RWPE1 (cell line): ENCODE results near the gene SLC26A6.
A peak's percentile ranks its signal among the peaks of the same experiment; 100 is the strongest.

Experiments used
- CTCF ChIA-PET: fragments of 350-600 bp; sonication (Branson Sonifier 250); formaldehyde crosslinking; extraction: SDS; loops from one replicate; lab custom pipeline; 2021; lab: Yijun Ruan, JAX
- POLR2A ChIA-PET: fragments of 400-600 bp; formaldehyde crosslinking; extraction: SDS; loops from one replicate; lab custom pipeline; 2020; ENCODE audit warnings: antibody characterized with exemption; ENCODE audit not compliant: low non-redundant PET; lab: Yijun Ruan, JAX
- DNase-seq: peaks from one replicate; pipeline ENCODE4 v3.0.0; 2012; ENCODE audit warnings: low spot score
- H3K27ac ChIP-seq: fragments of 450-650 bp; 2 replicates; pipeline ENCODE4 v1.5.1; 2017
- TF ChIP-seq, protein P1 (sequence below): fragments of 450-650 bp; conservative IDR thresholded peaks from 2 replicates; pipeline ENCODE4 v1.5.1; 2017; ENCODE audit warnings: low read depth, mild to moderate bottlenecking

SLC26A6 gene

DNA sequence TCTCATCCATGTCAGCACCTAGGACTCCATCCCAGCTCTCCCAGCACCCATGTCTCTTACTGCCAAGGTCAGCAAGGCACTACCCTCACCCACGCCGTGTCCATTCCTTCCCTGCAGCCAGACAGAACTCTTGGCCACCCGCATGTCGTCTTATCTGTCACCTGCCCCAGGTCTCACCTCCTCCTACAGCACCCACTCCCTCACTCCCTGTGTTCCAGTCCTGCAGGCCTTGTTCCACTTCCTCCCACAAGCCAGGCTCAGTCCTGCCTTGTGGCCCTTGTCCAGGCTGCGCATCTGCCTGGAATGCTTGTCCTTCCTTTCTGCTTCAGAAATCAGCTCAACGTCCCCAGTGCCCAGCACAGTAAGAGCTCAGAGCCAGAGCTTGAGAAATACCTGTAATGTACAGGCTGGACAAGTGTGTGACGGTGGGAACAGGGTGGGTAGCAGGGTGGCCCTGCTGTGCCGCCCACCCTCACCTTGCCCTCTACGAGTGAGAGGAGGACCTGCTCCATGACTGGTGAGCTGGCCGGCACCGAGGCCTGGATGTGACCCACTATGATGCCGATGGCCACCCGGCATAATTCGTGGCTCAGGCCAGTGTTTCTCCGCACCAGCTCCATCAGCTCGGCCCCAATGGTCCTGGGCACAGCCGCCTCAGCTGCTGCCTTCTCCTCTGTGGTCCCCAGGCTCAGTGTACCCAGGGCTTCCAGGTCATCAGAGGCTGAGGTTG is 45.7 kb upstream of the SLC26A6 start:
- no peak for DNase-seq
- TF ChIP-seq, protein P1, sequence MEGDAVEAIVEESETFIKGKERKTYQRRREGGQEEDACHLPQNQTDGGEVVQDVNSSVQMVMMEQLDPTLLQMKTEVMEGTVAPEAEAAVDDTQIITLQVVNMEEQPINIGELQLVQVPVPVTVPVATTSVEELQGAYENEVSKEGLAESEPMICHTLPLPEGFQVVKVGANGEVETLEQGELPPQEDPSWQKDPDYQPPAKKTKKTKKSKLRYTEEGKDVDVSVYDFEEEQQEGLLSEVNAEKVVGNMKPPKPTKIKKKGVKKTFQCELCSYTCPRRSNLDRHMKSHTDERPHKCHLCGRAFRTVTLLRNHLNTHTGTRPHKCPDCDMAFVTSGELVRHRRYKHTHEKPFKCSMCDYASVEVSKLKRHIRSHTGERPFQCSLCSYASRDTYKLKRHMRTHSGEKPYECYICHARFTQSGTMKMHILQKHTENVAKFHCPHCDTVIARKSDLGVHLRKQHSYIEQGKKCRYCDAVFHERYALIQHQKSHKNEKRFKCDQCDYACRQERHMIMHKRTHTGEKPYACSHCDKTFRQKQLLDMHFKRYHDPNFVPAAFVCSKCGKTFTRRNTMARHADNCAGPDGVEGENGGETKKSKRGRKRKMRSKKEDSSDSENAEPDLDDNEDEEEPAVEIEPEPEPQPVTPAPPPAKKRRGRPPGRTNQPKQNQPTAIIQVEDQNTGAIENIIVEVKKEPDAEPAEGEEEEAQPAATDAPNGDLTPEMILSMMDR: no peak
- POLR2A ChIA-PET: interaction anchor here (0.5 kb wide), 1 partner anchor 239 kb away, joined by 7 read pairs; no protein-coding TSS in a partner anchor
- CTCF ChIA-PET: no interaction called here
- peak overlapping the region; percentile 13 for H3K27ac ChIP-seq

GRCh38 chr3:48679411-48680391 is 44.4 kb upstream of the SLC26A6 start:
- ChIA-PET CTCF (no interaction called here), POLR2A (no interaction called here)
- no peak for DNase-seq
- peak overlapping the region; percentile 13 for H3K27ac ChIP-seq
- TF ChIP-seq, protein P1: no peak

GRCh38 chr3:48678566-48679380 is 43.5 kb upstream of the SLC26A6 start:
- CTCF ChIA-PET: no interaction called here
- peak overlapping the region; percentile 13; the same call in 1 of the 2 replicates for H3K27ac ChIP-seq

GRCh38 chr3:48678056-48678455 is 42.8 kb upstream of the SLC26A6 start:
- DNase-seq: no peak
- H3K27ac ChIP-seq: peak overlapping the region; percentile 13
- CTCF ChIA-PET: no interaction called here
- POLR2A ChIA-PET: no interaction called here
- TF ChIP-seq, protein P1: no peak

More at GRCh38 chr3:48678566-48679380, 43.5 kb upstream of the SLC26A6 start:
- no peak for DNase-seq
- TF ChIP-seq, protein P1: no peak
- POLR2A ChIA-PET: no interaction called here

GRCh38 chr3:48674505-48674904 is 39.2 kb upstream of the SLC26A6 start:
- TF ChIP-seq, protein P1: no peak
- ChIA-PET POLR2A (no interaction called here), CTCF (interaction anchor here (0.5 kb wide), 1 partner anchor 372 kb away, joined by 3 read pairs; no protein-coding TSS in a partner anchor)

More at GRCh38 chr3:48674505-48674904, 39.2 kb upstream of the SLC26A6 start:
- peak overlapping the region; percentile 12 for H3K27ac ChIP-seq
- DNase-seq: no peak
